GM19328 (cell line): ENCODE results near the gene CCK.
"Not testable (repeated sequence)": the region's sequence is repeated elsewhere in the genome, so short reads cannot be mapped to it uniquely, and the experiment has no call there.

Source experiments
- ATAC-seq: cut with Tn5 transposase; IDR thresholded peaks from one replicate; pipeline ENCODE4 v1.9.1; 2021; ENCODE audit warnings: mild to moderate bottlenecking, moderate library complexity; ENCODE audit not compliant: unreplicated experiment

The CCK gene, protein sequence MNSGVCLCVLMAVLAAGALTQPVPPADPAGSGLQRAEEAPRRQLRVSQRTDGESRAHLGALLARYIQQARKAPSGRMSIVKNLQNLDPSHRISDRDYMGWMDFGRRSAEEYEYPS

DNA sequence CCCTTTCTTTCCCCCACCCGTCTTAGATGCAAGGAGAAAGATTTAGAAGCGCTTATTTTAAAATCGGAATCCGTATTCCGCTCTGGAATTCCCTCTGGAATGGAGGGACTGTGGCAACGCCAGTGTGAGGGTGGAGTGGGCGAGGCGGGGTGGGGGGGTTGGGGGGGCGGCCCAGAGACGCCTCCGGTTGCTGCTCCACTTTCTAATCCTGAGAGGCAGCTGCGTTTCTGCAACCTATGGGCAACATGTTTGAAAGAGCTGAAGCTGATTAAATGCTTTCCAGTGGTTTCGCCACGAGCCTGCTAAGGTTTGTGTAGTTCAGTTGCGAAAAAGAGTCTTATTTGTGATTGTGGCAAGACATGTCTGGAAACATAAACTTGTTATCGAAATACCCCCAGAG lies at the start of gene CCK:
Gene CCK (minus strand): TSS at position 101 of the 400 bp plus-strand sequence. CDS start 2,555 bp downstream, outside the sequence.
- no peak for ATAC-seq

- no peak for ATAC-seq
Observed at GRCh38 chr3:42314411-42314810, 48.4 kb upstream of the CCK start.

- ATAC-seq: no peak
Observed at GRCh38 chr3:42308651-42309050, 42.7 kb upstream of the CCK start.

DNA sequence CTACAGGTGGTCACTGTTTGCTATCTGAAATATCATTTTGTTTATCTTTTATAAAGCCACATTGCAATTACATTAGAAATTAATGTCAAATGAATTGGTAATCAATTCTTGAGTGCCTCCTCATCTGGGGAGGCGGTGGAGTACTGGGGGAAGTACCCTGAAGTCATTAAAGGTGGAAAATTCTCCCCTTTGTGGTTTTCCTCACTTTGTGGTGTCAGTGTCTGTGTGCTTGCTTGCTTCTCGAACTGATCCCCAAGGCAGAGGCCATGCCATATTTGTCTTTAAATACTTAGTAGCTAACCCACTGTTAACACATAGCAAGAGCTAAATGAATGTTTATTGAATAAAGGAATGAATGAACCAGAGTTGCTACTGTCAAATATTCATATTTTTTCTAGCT lies 40.5 kb upstream of the CCK start:
- ATAC-seq: no peak

GRCh38 chr3:42302924-42303634 lies 37.1 kb upstream of the CCK start:
- ATAC-seq: no peak

- no peak for ATAC-seq
Observed at GRCh38 chr3:42301446-42302175, 35.6 kb upstream of the CCK start.

GRCh38 chr3:42300778-42301177 lies 34.8 kb upstream of the CCK start:
- no peak for ATAC-seq

- ATAC-seq: no peak
Observed at GRCh38 chr3:42300013-42300412, 34.0 kb upstream of the CCK start.

- ATAC-seq: no peak
Observed at GRCh38 chr3:42298259-42298658, 32.3 kb upstream of the CCK start.

DNA sequence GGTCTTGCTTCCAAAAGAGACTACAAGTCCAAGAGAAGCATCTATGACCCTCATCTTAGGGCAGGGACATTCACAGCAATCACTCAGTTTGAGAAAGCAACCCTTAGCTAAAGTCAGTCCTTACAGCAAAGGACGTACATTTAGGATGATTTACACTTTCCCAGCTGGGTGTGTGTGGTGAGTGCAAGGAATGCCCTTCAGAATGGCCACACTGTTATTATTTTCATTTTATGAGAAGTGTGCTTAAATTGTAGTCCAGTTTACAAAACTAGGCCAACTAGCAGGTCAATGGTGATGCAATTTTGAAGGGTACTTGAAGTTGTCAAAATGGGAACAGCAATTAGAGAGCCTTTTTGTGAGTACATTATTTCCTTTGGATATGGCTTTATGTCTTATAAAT lies 26.0 kb upstream of the CCK start:
- ATAC-seq: no peak

GRCh38 chr3:42290966-42291714 lies 25.2 kb upstream of the CCK start:
- ATAC-seq: no peak

DNA sequence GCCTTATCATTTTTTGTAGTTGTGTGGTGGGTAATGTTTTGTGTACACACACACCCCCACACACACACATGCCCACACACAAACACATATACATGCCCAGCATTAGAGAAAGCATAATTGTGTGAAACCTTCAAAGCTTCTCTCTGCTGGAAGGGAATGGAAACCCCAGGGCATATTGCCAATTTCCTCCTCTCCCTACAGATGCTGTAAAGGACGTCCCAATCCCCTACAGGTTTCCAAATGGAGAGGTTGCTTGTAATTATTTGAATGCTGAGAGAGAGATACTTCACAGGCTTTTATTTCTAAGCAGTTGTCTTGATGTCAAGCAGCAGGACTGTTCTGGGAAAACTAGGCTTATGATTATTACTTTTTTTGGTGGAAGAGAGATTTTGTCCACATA lies 23.0 kb upstream of the CCK start:
- ATAC-seq: no peak

DNA sequence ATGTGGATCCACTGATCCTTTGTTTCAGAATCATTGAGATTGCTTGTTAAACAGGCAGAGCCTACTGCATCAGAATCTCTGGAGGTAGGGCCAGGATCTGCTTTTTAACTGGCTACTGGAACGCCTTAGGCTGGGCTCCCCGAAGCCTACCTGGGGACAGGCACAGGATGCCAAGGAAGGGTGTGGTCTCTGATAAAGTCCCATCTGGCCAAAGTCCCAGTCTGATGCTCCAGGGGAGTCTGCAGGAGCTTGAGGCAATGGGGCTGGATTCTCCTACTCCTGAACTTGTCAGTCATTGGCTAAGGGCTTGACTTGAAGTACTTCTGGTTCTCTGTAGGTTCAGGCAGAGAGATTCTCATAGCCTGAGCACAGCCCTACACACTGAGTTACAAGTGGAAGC lies 22.4 kb upstream of the CCK start:
- ATAC-seq: no peak

- not testable (repeated sequence) for ATAC-seq
Observed at GRCh38 chr3:42287423-42287822, 21.4 kb upstream of the CCK start.

GRCh38 chr3:42277676-42278075 lies 11.7 kb upstream of the CCK start:
- no peak for ATAC-seq

GRCh38 chr3:42276141-42277132 lies 10.5 kb upstream of the CCK start:
- peak; percentile 80 for ATAC-seq

DNA sequence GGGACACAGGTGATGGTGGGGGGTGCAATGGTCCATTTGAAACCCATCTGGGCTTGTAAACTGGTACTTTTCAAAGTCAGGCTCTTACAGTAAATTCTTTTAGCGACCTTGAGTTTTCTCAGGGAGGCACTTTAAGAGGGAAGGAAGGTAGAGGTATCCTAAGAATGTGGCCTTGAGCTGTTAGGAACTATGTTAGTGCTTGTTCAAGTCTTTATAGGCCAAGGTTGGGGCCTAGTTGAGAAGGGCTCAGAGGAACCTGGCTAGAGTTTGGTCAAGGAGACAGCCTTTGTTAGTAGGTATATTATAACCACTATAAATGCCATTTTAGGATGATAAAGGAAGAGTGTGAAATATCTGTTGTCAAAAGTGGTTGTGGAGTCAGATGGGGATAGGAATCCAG lies 9.2 kb upstream of the CCK start:
- no peak for ATAC-seq

- no peak for ATAC-seq
Observed at GRCh38 chr3:42274266-42274665, 8.3 kb upstream of the CCK start.

GRCh38 chr3:42273361-42273760 lies 7.4 kb upstream of the CCK start:
- ATAC-seq: no peak

DNA sequence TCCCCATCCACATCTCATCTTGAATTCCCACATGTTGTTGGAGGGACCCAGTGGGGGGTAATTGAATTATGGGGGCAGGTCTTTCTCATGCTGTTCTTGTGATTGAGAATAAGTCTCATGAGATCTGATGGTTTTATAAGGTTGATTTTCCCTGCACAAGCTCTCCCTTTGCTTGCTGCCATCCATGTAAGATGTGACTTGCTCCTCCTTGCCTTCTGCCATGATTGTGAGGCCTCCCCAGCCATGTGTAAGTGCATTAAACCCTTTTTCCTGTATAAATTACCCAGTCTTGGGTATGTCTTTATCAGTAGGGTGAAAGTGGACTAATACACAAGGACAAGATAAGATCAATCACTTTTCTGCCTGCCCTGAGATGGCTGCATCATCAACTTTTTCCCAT lies 5.8 kb upstream of the CCK start:
- no peak for ATAC-seq
